ENCODE data around the gene ADCY3. TPM values are rescaled to one million over a fixed set of nuclear protein-coding genes. Genes with fewer than 3 reads are reported as not detected.

The ADCY3 gene
- total RNA-seq, 1 experiment from 2014 or later: 71.1 TPM

- no peak for TF ChIP-seq TCF7L2 (IDR thresholded peaks at IDR 0.05; ENCODE audit: borderline replicate concordance, extremely low read depth, insufficient read depth, insufficient read length)
- TF ChIP-seq ZNF274 (IDR thresholded peaks at IDR 0.05; ENCODE audit: low read depth, low read length): no peak
- no peak for TF ChIP-seq MAX (IDR thresholded peaks at IDR 0.05)
- no peak for TF ChIP-seq SRF (IDR thresholded peaks at IDR 0.05; ENCODE audit: low read depth)
- TF ChIP-seq CEBPB (IDR thresholded peaks at IDR 0.05; ENCODE audit: low read depth): no peak
- TF ChIP-seq EZH2phosphoT487 (IDR thresholded peaks at IDR 0.05; ENCODE audit: borderline replicate concordance): no peak
- TF ChIP-seq POLR2AphosphoS5 (IDR thresholded peaks at IDR 0.05; ENCODE audit: low read depth, low read length): no peak
- no peak for TF ChIP-seq ATF3 (IDR thresholded peaks at IDR 0.05)
These were observed 82.0 kb downstream of the ADCY3 start (continued) for GRCh38 chr2:24837996-24838513.

GRCh38 chr2:24836706-24837105, 83.3 kb downstream of the ADCY3 start:
- ATAC-seq: no peak
- ChIA-PET CTCF (no interaction called here), POLR2A (no interaction called here), RAD21 (ENCODE audit: low non-redundant PET in 1 of 2, low total read pairs in 2 of 2, uncharacterized antibody in 2 of 2, unreplicated experiment in 2 of 2) (no interaction called here)
- Histone ChIP-seq H3K4me3 (replicated peaks in 1 of 2; ENCODE audit: low read depth in 1 of 2, low read length in 2 of 2) (no peak overlapping the region), H3K4me2 (ENCODE audit: low read length) (no peak overlapping the region), H3K27ac (ENCODE audit: low read depth, low read length) (no peak overlapping the region), H3K9me2 (ENCODE audit: insufficient read depth) (no peaks in the 10 kb centered on the region), H3K79me2 (ENCODE audit: insufficient read depth, low read length) (no peaks in the 10 kb centered on the region), H3K4me1 (ENCODE audit: control insufficient read depth in 1 of 2, insufficient read depth in 2 of 2, low read length in 2 of 2) (peaks cover 0 to 17% of the 10 kb centered on the region in 2 experiments; a peak in 2 of 4 replicates), H3K9ac (ENCODE audit: low read length) (no peak overlapping the region), H3K9me3 (ENCODE audit: control insufficient read depth in 1 of 2, insufficient read depth in 1 of 2, low read depth in 1 of 2, low read length in 2 of 2) (no peaks in the 10 kb centered on the region), H3K36me3 (ENCODE audit: control insufficient read depth in 1 of 2, insufficient read depth in 2 of 2, low read length in 2 of 2) (peaks cover 0 to 19% of the 10 kb centered on the region in 2 experiments; a peak in 3 of 4 replicates), H3K27me3 (ENCODE audit: insufficient read depth, low read length) (no peaks in the 10 kb centered on the region), H4K20me1 (ENCODE audit: insufficient read depth) (no peaks in the 10 kb centered on the region), H2AFZ (ENCODE audit: low read depth, low read length, poor library complexity, severe bottlenecking) (no peak overlapping the region)
- intact Hi-C loops (cut with micrococcal nuclease): no loop called here
- no peak for TF ChIP-seq SIN3A (IDR thresholded peaks at IDR 0.05; ENCODE audit: low read depth)
- no peak for TF ChIP-seq RAD21 (IDR thresholded peaks at IDR 0.05; ENCODE audit: low read depth)
- no peak for TF ChIP-seq YY1 (IDR thresholded peaks at IDR 0.05; ENCODE audit: extremely low read depth, insufficient replicate concordance, low read depth, low read length)
- TF ChIP-seq POLR2AphosphoS5 (IDR thresholded peaks at IDR 0.05; ENCODE audit: low read depth, low read length): no peak
- TF ChIP-seq POLR2A (IDR thresholded peaks at IDR 0.05; ENCODE audit: borderline replicate concordance, extremely low read depth, insufficient read depth, insufficient read length): no peak
- no peak for TF ChIP-seq ZNF274 (IDR thresholded peaks at IDR 0.05; ENCODE audit: low read depth, low read length)
- no peak for TF ChIP-seq CEBPB (IDR thresholded peaks at IDR 0.05; ENCODE audit: low read depth)
- no peak for TF ChIP-seq SP1 (IDR thresholded peaks at IDR 0.05; ENCODE audit: low read depth)
- TF ChIP-seq MAX (IDR thresholded peaks at IDR 0.05): no peak
- TF ChIP-seq SRF (IDR thresholded peaks at IDR 0.05; ENCODE audit: low read depth): no peak
- TF ChIP-seq ATF3 (IDR thresholded peaks at IDR 0.05): no peak
- no peak for TF ChIP-seq REST (IDR thresholded peaks at IDR 0.05; ENCODE audit: low read depth)
- TF ChIP-seq CBX3 (IDR thresholded peaks at IDR 0.05; ENCODE audit: low read depth): no peak
- no peak for TF ChIP-seq ZBTB33 (IDR thresholded peaks at IDR 0.05; ENCODE audit: extremely low read depth, insufficient replicate concordance, low read length)
- no peak for TF ChIP-seq FOSL1 (IDR thresholded peaks at IDR 0.05; ENCODE audit: low read depth)
- no peak for TF ChIP-seq EGR1 (IDR thresholded peaks at IDR 0.05; ENCODE audit: low read depth)
- no peak for TF ChIP-seq EZH2 (IDR thresholded peaks at IDR 0.05)
- no peak for DNase-seq (ENCODE audit: low read depth, low spot score)
- no TSS peak for BruUV-seq (replicated peaks)

Data from HCT116 (cell line).